ENCODE measurements around the gene LBR.
"Not testable (repeated sequence)": the region's sequence is repeated elsewhere in the genome, so short reads cannot be mapped to it uniquely, and the experiment has no call there.

LBR gene

DNA sequence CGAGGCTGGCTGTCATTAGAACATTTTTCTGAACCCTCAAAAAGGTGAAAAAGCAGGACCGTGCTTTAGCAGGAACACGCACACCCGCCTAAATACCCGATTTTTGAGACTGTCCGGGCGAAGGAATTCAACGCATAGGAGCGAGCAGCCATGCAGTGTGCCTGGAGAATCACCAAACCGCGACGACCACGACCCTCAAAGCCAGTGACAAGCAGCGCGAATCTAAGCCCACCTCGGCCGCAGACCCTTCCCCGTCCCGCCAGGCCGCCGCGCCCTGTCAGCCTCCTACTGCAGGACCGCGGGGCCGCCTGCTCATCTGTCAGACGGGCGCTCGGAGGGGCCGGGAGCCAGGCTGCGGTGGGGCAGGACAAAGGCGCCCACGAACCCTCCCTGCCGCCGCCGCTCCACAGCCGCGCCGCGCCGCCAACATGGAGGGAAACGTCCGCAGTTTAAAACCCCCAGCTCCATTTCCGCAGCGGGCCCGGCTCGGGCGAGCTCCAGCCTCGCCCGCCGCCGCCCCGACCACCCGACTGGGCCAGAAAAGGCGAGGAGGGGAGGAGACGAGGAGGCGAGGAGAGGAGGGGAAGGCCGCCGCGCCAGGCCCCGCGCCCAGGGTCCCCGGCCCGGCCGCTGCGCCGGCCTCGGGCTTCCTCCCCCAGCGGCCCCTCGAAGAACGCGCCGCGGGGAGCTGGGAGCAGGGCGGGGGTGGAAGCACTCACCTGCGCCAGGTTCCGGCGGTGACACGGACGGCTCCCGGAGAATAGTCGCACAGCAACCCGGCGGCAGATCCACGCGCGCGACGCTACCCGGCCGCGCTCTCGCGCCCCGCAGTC lies at the start of gene LBR:
TSS of gene LBR (minus strand) at position 804 of the 833 bp plus-strand sequence. CDS start 3,963 bp downstream, outside the sequence.
- DNase-seq (ENCODE audit: low read depth): no peak

DNA sequence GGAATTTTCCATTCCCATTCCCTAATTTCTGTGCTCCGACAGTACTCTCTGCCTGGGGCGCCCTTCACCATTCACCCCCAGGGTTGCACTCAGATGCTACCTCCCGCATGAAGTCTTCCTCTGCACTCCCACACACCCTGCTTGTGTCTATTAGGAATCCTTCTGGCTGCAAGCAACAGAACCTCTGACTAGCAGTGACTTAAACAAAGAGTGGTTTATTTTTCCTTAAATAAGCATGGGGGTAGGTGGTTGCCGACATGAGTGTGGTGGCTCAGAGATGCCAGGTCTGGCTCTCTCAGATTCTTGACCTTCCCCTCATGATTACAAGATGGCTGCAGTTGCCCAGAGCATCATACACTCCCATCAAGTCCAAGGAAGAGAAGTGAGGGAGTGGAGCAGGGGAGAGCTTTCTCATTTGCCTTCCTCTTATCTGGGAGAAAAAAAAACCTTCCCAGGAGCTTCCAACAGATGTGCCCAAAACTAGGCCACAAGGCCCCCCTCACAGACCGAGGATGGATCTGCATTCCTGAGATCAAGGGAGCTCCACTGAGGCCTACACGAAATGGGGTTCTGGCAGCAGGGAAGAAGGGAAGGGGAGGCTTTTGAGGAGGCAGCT lies 49.6 kb upstream of the LBR start:
- DNase-seq (ENCODE audit: low read depth): no peak

DNA sequence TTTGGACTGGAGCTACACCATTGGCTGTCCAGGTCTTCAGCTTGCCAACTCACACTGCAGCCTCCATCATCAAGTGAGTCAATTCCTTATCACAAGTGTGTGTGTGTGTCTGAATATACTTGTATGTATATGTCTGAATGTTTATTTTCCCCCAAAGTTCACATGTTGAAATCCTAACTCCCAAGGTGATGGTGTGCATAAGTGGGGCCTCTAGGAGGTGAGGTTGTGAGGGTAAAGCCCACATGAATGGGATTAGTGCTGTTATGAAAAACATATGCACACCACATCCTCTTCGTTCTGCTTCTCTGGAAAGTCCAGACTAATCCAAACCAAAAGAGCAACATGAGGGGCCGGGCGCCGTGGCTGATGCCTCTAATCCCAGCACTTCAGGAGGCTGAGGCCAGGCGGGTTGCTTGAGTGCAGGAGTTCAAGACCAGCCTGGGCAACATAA lies 48.7 kb upstream of the LBR start:
- DNase-seq (ENCODE audit: low read depth): no peak

DNA sequence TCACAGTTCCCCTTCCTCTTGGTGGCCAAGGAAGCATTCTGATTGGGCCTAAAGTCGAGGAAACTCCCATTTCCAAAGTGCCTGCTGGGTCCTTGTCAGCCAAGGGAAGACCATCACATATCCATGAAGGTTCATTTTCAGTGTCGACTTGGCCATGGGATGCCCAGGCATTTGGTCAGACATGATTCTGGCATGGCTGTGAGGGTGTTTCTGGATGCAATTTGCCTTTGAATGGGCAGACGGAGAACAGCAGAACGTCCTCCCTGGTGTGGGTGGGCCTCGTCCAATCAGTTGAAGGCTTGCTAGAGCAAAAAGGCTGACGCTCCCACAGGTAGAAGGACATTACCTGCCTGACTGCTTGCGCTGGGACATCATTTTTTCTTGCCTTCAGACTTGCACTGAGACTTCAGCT lies 48.3 kb upstream of the LBR start:
- DNase-seq (ENCODE audit: low read depth): no peak

DNA sequence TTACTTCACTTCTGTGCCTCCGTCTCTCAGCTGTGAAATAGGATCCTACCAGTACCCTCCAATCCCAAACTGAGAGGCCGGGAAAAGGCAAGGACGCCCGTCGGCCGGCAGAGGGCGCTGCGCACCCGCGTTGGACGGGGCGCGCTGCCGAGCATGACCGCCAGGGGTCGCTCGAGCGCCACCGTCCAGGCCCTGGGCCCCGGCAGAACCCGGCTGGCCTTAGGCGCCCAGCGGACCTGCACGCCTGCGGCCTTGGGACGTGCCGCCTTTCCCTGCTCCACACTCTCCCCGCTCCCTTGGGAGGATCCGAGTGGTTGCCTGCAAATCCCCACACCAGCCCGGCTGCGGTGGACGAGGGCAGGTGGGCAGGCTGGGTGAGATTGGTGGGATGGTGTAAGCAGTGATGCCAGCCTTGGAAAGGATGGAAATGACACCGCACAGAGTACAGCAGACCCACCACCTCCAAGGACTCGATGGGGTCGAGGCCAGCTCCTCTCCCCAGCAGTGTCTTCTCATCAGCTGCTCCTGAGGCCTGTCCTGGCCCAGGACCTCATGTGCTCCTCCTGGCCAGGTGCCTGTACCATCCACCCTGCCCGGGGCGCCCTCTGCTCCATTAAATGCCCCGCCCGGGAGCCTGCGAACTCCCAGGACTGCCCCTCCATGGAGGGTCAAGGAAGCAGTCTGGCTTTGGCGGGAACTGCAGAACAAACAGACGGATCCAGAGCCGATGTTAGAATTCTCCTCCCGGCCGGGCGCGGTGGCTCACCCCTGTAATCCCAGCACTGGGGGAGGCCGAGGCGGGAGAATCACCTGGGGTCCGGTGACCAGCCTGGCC lies 47.4 kb upstream of the LBR start:
- DNase-seq (ENCODE audit: low read depth): no peak

DNA sequence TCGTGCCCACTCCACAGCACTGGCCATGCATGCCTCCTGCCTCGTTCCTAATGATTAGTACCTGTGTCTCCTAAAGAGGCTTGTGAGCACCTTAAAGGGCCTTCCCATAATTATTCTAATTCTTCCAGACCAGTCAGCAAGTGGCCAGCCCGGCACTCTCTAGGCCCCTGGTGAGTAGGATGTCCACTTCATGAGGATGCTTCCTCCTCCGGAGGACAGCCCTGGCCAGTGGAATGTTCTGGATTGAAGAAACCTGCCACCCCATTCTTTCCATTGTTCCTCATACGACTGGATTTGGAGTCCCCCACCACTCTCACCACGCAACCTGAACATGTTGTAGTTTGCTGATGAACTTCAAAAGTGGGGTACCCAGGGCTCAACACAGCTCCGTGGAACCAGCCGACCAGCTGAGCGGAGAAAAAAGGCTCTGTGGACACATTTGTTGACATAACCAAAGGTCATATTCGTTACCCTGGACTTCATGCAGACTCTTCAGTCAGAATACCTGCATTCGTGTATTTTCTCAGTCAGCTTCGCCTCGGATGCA lies 46.7 kb upstream of the LBR start:
- no peak for DNase-seq (ENCODE audit: low read depth)

DNA sequence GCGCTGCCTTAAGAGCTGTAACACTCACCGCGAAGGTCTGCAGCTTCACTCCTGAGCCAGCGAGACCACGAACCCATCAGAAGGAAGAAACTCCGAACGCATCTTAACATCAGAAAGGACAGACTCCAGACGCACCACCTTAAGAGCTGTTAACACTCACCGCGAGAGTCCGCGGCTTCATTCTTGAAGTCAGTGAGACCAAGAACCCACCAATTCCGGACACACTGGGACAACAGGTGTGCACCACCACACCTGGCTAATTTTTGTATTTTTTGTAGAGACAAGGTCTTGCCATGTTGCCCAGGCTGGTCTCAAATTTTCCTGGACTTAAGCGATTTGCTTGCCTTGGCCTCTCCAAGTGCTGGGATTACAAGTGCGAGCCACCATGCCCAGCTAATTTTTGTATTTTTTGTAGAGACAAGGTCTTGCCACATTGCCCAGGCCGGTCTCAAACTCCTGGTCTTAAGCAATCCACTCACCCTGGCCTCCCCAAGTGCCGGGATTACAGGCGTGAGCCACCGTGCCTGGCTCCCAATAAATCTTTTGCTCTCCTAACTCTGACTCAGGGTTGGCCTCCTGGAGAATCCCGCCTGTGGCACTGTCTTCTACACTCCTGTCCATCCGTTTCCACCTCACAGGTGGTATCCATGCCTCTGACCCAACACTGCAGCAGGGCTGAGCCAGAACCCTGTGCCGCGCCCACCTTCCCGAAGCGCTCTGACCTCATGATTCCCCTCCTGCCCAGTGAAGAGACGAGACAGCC lies 46.0 kb upstream of the LBR start:
- not testable (repeated sequence) for DNase-seq (ENCODE audit: low read depth)

DNA sequence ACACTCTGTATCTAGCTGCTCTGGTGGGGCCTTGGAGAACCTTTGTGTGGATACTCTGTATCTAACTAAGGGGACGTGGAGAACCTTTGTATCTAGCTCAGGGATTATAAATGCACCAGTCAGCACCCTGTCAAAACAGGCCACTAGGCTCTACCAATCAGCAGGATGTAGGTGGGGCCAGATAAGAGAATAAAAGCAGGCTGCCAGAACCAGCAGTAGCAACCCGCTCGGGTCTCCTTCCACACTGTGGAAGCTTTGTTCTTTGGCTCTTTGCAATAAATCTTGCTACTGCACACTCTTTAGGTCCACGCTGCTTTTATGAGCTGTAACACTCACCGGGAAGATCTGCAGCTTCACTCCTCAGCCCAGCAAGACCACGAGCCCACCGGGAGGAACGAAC lies 45.4 kb upstream of the LBR start:
- not testable (repeated sequence) for DNase-seq (ENCODE audit: low read depth)

DNA sequence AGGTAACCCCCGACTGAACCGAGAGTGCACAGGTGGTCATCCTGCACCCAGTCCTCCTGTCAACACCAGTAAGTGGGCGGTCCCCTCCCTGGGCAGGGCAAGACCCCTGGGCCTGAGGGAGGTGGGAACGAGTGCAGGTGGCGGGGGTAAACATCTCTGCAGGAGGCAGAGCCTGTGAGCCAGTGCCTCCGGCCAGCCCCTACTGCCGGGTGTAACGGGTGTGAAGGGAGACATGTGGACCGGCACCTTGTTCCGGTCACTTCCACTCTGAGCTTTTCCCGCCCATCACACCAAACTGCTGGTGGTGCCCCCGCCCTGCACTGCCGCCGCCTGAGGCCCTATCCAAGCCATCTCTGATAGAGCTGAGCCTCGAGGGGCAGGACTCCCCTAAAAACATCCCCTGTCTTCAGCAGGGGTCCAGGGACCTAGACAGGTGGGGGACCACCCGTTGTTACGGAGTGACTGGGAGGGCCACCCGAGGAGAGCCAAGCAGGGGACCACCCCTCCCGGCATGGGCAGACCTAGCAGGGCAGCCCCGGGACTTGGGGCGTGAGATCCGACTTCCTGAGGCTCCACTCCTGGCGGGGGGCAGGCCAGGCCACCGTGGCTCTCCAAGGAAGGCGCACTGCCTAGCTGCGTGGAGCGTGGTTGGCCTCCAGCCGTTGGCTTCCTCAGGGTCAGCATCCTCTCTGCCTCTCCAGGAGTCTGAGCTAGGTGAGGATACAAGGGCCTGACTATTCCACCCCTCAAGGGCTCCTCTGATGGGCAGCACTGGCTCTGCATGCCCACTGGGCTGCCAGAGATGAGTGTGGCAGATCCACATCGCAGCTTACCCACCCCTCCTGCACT lies 43.8 kb upstream of the LBR start:
- no peak for DNase-seq (ENCODE audit: low read depth)

DNA sequence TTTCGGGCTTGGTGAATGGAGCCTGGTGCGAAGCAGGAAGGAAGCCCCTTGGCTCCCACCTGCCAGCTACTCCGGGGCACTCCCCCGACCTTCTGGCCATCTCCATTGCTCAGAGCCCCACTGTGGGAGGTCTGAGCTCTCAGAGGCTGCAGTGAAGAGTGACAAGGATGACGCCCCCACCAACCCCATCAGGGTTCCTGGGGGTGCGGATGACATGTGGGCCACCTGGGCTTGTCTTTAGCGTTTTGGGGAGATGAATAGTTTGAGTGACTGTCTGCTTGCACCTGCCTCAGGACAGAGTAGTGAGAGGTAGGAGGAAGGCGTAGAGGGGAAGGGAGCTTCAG lies 43.2 kb upstream of the LBR start:
- DNase-seq (ENCODE audit: low read depth): no peak

DNA sequence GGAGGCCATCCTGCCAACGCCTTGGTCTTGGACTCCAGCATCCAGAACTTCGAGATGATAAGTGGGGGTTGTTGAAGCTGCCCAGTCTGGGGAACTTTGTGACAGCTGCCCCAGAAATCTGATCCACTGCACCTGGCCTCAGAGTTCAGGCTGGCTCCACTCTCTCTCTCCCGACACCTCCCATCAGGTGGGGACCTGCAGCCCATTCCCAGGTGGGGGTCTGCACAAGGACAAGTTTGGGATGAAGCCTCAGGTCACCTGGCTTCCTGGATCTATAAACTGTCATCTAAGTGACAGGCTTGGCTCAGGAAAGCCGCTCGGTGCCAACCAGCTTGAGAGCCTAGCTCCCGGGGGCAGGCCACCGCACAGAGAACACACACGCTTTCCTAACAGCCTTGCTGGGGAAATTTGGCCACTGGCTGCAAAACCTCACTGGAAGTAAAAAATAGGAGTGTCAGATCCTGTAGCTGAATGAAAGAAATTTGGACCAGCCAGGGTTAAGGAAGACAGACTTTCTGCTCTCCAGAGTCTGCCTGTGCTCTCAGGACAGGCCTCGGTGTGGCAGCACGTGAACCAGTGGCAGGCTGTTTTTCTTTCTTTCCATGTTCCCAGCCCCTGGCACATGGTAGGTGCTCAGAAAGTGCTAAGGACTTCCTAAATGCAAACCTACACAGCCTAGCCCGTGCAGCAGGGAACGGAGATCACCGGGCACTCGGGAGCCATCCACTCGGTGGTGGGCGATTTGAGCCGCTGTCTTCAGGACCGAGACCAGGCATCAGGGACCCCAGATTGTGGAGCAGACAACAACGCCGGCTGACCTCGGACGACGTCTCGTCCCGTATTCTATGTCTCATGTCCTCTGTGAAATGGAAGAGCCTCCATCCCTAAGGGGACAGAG lies 42.6 kb upstream of the LBR start:
- no peak for DNase-seq (ENCODE audit: low read depth)

DNA sequence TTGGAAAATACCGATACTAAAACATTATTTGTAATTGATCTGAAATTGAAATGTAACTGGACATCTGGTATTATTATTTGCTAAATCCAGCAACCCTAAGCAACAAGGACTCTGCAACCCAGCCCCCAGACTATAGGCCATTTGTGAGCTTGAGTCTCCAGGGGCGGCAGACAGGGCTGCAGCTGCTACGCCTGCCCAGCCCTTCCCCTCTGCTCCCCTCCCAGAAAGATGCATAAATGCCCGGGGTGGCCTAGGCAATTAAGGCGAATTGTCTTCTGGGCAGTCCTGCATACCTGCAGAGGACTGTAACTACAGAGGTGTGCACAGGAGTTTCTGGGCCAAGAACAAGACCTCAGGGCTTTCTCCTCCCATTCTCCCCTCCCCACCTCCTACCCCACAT lies 41.2 kb upstream of the LBR start:
- no peak for DNase-seq (ENCODE audit: low read depth)

DNA sequence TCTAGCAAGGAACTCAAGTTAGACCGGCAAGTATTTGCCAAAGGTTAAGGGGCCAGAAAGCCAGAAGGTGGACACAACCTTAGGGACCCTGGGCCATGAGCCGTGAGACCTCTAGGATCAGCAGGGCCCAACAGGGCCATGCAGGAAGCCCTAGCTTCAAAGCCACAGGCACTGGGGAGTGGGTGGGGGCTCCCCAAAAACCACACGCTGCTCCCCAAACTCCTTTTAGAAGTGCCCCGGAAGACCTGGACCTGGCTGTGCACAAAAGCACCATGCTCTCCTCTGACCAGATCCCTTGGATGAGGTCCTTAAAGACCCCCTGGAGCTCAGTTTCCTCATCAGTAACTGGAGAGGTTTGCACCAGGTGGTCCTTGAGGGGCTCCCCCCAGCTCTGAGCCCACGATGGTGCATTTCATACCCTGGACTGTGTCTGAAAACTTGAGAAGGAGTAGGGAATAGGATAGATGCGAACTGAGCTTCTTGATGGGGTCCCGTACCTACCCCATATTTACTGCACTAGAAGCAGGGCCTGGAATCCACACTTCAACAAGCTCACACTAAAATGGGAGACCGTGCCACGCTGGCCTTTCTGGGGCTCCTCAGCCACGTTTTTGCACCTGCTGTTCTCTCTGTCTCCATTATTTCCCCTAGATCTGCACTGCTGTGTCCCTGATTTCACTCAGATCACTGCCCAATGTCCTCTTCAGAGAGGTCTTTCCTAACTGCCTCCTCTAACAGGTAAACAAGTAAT lies 40.6 kb upstream of the LBR start:
- no peak for DNase-seq (ENCODE audit: low read depth)

DNA sequence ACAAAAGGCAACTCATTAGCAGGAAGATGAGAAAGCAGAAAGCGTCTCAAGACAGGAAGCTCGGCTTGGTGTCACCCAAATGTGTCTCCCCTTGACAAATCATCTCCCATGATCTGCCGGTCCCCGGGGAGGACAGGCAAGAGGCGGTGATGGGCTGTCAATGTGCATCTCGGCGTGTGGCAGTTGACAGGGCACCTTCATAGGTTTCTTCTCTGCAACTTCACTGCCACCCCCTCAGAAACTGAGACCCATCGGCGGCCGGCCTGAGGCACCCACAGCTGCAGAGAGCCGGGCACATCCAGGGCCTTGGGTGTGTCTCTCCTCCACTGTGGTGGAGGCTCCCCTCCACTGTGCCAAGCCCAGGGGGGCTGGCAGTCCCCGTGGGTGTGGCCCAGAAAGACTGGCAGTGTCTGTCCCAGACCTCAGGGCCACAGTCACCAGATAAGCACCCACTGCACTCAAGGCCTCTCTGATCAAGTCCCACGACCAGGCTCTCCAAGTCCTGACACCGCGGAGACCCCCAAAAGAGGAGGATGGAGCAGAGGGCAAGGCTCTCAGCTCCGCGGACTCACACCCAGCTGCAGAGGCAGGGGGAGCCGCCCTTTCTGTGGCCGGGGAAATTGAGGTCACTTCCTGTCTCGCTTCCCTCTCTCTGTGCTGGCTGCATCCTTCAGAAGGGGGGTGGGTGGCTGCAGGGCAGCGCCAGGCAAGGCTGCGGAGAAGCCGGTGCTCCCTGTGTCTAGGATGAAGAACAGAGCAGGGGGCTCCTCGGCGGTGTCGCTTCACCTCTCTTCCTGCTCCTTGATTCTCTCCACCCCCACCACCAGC lies 39.6 kb upstream of the LBR start:
- DNase-seq (ENCODE audit: low read depth): no peak

DNA sequence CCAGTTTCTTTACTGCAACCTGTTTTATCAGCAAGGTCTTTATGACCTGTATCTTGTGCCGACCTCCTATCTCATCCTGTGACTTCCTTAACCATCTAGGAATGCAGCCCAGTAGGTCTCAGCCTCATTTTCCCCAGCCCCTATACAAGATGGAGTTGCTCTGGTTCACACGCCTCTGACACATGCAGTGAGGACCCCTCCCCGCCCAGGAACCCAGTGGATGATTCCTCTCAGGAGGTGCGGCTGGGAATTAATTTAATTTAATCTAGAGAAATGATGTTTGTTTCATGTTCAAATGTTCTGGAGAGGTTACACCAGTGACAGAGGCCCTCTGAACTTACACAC lies 39.0 kb upstream of the LBR start:
- DNase-seq (ENCODE audit: low read depth): no peak

DNA sequence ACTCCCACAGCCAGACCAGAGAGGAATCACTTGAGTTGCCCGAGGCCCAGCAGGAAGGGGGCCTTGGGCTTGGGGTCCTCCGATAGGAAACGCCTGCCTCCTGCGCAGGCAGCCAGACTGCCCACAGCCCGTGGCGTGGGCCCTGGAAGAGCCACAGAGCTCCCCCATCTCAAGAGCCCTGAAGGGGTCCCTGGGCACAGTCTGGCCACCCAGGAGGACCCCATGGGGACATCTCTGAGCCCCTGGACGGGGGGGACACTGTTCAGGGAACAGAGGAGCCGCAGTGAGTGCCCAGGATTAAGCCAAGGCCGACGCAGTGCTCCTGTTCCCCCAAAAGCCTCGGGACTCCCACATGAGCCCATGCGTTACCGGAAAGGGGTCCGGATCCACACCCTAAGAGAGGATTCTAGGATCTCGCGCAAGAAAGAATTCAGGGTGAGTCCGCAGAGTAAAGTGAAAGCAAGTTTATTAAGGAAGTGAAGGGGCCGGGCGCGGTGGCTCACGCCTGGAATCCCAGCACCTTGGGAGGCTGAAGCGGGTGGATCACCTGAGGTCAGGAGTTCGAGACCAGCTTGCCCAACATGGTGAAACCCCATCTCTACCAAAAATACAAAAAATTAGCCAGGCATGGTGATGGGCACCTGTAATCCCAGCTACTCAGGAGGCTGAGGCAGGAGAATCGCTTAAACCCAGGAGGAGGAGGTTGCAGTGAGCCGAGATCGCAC lies 38.1 kb upstream of the LBR start:
- DNase-seq (ENCODE audit: low read depth): no peak
